ENCODE data around the gene MAP2K1. TPM values are rescaled to one million over a fixed set of nuclear protein-coding genes. Genes with fewer than 3 reads are reported as not detected.

The MAP2K1 gene
- total and polyA plus RNA-seq, 4 donors: 14.3 to 30.2 (median 24.4) TPM

DNA sequence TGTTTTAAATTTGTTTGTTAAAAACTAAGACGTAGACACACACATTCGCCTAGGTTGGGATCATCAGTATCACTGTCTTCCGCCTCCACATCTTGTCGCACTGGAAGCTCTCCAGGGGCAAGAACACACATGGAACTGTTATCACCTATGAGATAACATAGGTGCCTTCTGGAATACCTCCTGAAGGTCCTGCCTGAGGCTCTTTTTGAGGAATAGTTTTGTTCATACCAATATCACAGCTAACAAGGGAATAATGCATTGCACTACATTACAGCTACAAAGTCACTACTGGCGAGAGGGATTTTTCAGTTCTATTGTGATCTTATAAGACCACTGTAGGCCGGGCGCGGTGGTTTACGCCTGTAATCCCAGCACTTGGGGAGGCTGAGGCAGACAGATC, 148.3 kb downstream of the MAP2K1 start:
- no peaks in the 10 kb centered on the region for H3K27me3 ChIP-seq (ENCODE audit: control insufficient read depth in 4 of 4, insufficient read depth in 4 of 4, low read length in 3 of 4)
- no peaks in the 10 kb centered on the region for H3K9me3 ChIP-seq (ENCODE audit: control insufficient read depth in 4 of 4, low read length in 3 of 4)
- DNase-seq (ENCODE audit: low spot score): no peak
- peaks cover 0 to 2% (median 0%) of the 10 kb centered on the region in 4 donors for H3K36me3 ChIP-seq (ENCODE audit: control insufficient read depth in 4 of 4, insufficient read depth in 3 of 4, low read depth in 1 of 4, low read length in 3 of 4)
- no peak for TF ChIP-seq FOXA1 (IDR thresholded peaks at IDR 0.05)
- no peak for TF ChIP-seq HNF4G (IDR thresholded peaks at IDR 0.05)
- no peak for TF ChIP-seq RAD21 (IDR thresholded peaks at IDR 0.05)
- no peak for TF ChIP-seq NR2F2 (IDR thresholded peaks at IDR 0.05)
- no peak for TF ChIP-seq EGR1 (IDR thresholded peaks at IDR 0.05; ENCODE audit: low read depth in 2 of 2)
- no peak for TF ChIP-seq SP1 (IDR thresholded peaks at IDR 0.05)
- TF ChIP-seq FOXA2 (IDR thresholded peaks at IDR 0.05): no peak
- TF ChIP-seq, protein P1, sequence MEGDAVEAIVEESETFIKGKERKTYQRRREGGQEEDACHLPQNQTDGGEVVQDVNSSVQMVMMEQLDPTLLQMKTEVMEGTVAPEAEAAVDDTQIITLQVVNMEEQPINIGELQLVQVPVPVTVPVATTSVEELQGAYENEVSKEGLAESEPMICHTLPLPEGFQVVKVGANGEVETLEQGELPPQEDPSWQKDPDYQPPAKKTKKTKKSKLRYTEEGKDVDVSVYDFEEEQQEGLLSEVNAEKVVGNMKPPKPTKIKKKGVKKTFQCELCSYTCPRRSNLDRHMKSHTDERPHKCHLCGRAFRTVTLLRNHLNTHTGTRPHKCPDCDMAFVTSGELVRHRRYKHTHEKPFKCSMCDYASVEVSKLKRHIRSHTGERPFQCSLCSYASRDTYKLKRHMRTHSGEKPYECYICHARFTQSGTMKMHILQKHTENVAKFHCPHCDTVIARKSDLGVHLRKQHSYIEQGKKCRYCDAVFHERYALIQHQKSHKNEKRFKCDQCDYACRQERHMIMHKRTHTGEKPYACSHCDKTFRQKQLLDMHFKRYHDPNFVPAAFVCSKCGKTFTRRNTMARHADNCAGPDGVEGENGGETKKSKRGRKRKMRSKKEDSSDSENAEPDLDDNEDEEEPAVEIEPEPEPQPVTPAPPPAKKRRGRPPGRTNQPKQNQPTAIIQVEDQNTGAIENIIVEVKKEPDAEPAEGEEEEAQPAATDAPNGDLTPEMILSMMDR (IDR thresholded peaks at IDR 0.05; ENCODE audit: low read depth, low read length, missing input control): no peak
- TF ChIP-seq YY1 (IDR thresholded peaks at IDR 0.05): no peak
- TF ChIP-seq, protein P2, sequence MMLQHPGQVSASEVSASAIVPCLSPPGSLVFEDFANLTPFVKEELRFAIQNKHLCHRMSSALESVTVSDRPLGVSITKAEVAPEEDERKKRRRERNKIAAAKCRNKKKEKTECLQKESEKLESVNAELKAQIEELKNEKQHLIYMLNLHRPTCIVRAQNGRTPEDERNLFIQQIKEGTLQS (IDR thresholded peaks at IDR 0.05): no peak
- TF ChIP-seq, protein P3, sequence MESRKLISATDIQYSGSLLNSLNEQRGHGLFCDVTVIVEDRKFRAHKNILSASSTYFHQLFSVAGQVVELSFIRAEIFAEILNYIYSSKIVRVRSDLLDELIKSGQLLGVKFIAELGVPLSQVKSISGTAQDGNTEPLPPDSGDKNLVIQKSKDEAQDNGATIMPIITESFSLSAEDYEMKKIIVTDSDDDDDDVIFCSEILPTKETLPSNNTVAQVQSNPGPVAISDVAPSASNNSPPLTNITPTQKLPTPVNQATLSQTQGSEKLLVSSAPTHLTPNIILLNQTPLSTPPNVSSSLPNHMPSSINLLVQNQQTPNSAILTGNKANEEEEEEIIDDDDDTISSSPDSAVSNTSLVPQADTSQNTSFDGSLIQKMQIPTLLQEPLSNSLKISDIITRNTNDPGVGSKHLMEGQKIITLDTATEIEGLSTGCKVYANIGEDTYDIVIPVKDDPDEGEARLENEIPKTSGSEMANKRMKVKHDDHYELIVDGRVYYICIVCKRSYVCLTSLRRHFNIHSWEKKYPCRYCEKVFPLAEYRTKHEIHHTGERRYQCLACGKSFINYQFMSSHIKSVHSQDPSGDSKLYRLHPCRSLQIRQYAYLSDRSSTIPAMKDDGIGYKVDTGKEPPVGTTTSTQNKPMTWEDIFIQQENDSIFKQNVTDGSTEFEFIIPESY (IDR thresholded peaks at IDR 0.05): no peak
- H3K9ac ChIP-seq (ENCODE audit: low read depth in 1 of 2, low read length in 2 of 2): no peak overlapping the region
- no peaks in the 10 kb centered on the region for H3K4me1 ChIP-seq (ENCODE audit: control insufficient read depth in 4 of 4, insufficient read depth in 4 of 4, low read length in 3 of 4)
- WGBS: 91% methylated on average over 9 of the region's 9 CpGs
- no peak overlapping the region for H3K27ac ChIP-seq (ENCODE audit: low read depth in 1 of 2, low read length in 2 of 2)
- no peak overlapping the region for H3K4me3 ChIP-seq (ENCODE audit: low read depth in 1 of 3, low read length in 3 of 3)

Small RNAs within 50 kb of the gene (small RNA-seq; reads per million reads assigned to genes)
- gene ATP5MFP6: not detected
- not detected for gene MIR4512
- not detected for gene RF00019
- gene RF01159: not detected
- 3.7 reads per million, percentile 91 among the genes with 10 or more reads in this experiment for gene SCARNA14
- not detected for gene SNORD16
- not detected for gene SNORD18A
- gene SNORD18B: not detected
- gene SNORD18C: not detected

Other genes starting within 250 kb of the MAP2K1 start
- under 1 TPM; under 0.01 to 0.51 TPM for gene MEGF11, start 133.2 kb upstream of the MAP2K1 start, total RNA-seq
- under 1 TPM in 1 of 2 donors, not detected in 1; 0.03 TPM for gene MEGF11, start 133.2 kb upstream of the MAP2K1 start, polyA plus RNA-seq
- gene DIS3L, start 93.3 kb upstream of the MAP2K1 start, total RNA-seq: 10 to 100 TPM; 17.2 to 40.2 TPM
- 10 to 100 TPM in 1 of 2 donors, 1 to 10 TPM in 1; 9.9 to 14.2 TPM for gene DIS3L, start 93.3 kb upstream of the MAP2K1 start, polyA plus RNA-seq
- gene TIPIN, start 30.2 kb upstream of the MAP2K1 start, total RNA-seq: 1 to 10 TPM; 2.4 to 5.9 TPM
- 1 to 10 TPM; 2.2 to 2.7 TPM for gene TIPIN, start 30.2 kb upstream of the MAP2K1 start, polyA plus RNA-seq
- gene SNAPC5, start 110.8 kb downstream of the MAP2K1 start, total RNA-seq: 10 to 100 TPM; 11.3 to 21.4 TPM
- 10 to 100 TPM; 22.7 to 24.9 TPM for gene SNAPC5, start 110.8 kb downstream of the MAP2K1 start, polyA plus RNA-seq
- gene RPL4, start 117.9 kb downstream of the MAP2K1 start, total RNA-seq: 1,000 to 10,000 TPM; 1,530 to 1,638 TPM
- 1,000 to 10,000 TPM in 1 of 2 donors, 100 to 1,000 TPM in 1; 323 to 1,351 TPM for gene RPL4, start 117.9 kb downstream of the MAP2K1 start, polyA plus RNA-seq
- gene ZWILCH, start 118.4 kb downstream of the MAP2K1 start, total RNA-seq: 10 to 100 TPM in 1 of 2 donors, 1 to 10 TPM in 1; 3.5 to 11.3 TPM
- gene ZWILCH, start 118.4 kb downstream of the MAP2K1 start, polyA plus RNA-seq: 1 to 10 TPM; 1.5 to 2.3 TPM
- not detected for gene LCTL, start 179.1 kb downstream of the MAP2K1 start, total RNA-seq
- gene LCTL, start 179.1 kb downstream of the MAP2K1 start, polyA plus RNA-seq: under 1 TPM in 1 of 2 donors, not detected in 1; 0.13 TPM

Data from liver (tissue), 10 donors.